Large intestine (tissue), 12 donors: Measurements from ENCODE around the gene SPIN2B. TPM values are rescaled to one million over a fixed set of nuclear protein-coding genes. Genes with fewer than 3 reads are reported as not detected.
"Not testable (repeated sequence)": the region's sequence is repeated elsewhere in the genome, so short reads cannot be mapped to it uniquely, and the experiment has no call there.

Source experiments
- DNase-seq, 2 donors: peaks; one replicate each; pipeline versions ENCODE4 v3.0.0 to v3.0.0-alpha.2; 2013
- H3K27ac ChIP-seq: one replicate; pipeline ENCODE4 v1.5.1; 2013; ENCODE audit warnings: low read length
- H3K27me3 ChIP-seq: 2 replicates; pipeline ENCODE4 v1.6.1; 2013; ENCODE audit warnings: low read length; ENCODE audit not compliant: control insufficient read depth, insufficient read depth
- H3K36me3 ChIP-seq: 2 replicates; pipeline ENCODE4 v1.6.1; 2013; ENCODE audit warnings: low read length; ENCODE audit not compliant: control insufficient read depth, insufficient read depth
- H3K4me1 ChIP-seq: one replicate; pipeline ENCODE4 v1.6.1; 2013; ENCODE audit warnings: low read length; ENCODE audit not compliant: control insufficient read depth, insufficient read depth
- H3K4me3 ChIP-seq: one replicate; pipeline ENCODE4 v1.5.1; 2013; ENCODE audit warnings: low read length
- H3K9me3 ChIP-seq: one replicate; pipeline ENCODE4 v1.6.1; 2013; ENCODE audit warnings: mild to moderate bottlenecking, low read depth, low read length, moderate library complexity; ENCODE audit not compliant: control insufficient read depth
- WGBS: methylation state at CpG from one replicate; pipeline ENCODE4 v1.1.5; 2013; ENCODE audit warnings: low lambda C conversion rate; ENCODE audit not compliant: insufficient coverage; 5-methylcytosine and 5-hydroxymethylcytosine counted together
- long read RNA-seq, 11 donors: transcript quantifications; one replicate each; lab custom pipeline, GENCODE V29; 2026
- polyA plus RNA-seq: library from polyadenylated mRNA; unstranded; fragments of 120-200 nt; gene quantifications from one replicate; pipeline ENCODE4 v1.2.1, GENCODE V29; 2013

The SPIN2B gene
- polyA plus RNA-seq: 12.3 TPM
- long read RNA-seq, donor 1, partial matches to known transcripts: 0 of 4 reads
- long read RNA-seq, donor 1, other reads (novel, unspliced or antisense): 0 of 4 reads
- long read RNA-seq, donor 2, partial matches to known transcripts: 0 of 4 reads
- long read RNA-seq, donor 2, other reads (novel, unspliced or antisense): 0 of 4 reads
- long read RNA-seq, donor 3, partial matches to known transcripts: 0 of 1 reads
- long read RNA-seq, donor 3, other reads (novel, unspliced or antisense): 0 of 1 reads
- long read RNA-seq, donor 4, partial matches to known transcripts: 0 of 1 reads
- long read RNA-seq, donor 4, other reads (novel, unspliced or antisense): 0 of 1 reads
- long read RNA-seq, donor 5: 0 reads
- long read RNA-seq, donor 6, partial matches to known transcripts: 0 of 1 reads
- long read RNA-seq, donor 6, other reads (novel, unspliced or antisense): 0 of 1 reads
- long read RNA-seq, donor 7, partial matches to known transcripts: 0 of 1 reads
- long read RNA-seq, donor 7, other reads (novel, unspliced or antisense): 0 of 1 reads
- long read RNA-seq, donor 8, partial matches to known transcripts: 0 of 1 reads
- long read RNA-seq, donor 8, other reads (novel, unspliced or antisense): 0 of 1 reads
- long read RNA-seq, donor 9: 0 reads
- long read RNA-seq, donor 10, partial matches to known transcripts: 0 of 3 reads
- long read RNA-seq, donor 10, other reads (novel, unspliced or antisense): 0 of 3 reads
- long read RNA-seq, donor 11, partial matches to known transcripts: 0 of 3 reads
- long read RNA-seq, donor 11, other reads (novel, unspliced or antisense): 0 of 3 reads

DNA sequence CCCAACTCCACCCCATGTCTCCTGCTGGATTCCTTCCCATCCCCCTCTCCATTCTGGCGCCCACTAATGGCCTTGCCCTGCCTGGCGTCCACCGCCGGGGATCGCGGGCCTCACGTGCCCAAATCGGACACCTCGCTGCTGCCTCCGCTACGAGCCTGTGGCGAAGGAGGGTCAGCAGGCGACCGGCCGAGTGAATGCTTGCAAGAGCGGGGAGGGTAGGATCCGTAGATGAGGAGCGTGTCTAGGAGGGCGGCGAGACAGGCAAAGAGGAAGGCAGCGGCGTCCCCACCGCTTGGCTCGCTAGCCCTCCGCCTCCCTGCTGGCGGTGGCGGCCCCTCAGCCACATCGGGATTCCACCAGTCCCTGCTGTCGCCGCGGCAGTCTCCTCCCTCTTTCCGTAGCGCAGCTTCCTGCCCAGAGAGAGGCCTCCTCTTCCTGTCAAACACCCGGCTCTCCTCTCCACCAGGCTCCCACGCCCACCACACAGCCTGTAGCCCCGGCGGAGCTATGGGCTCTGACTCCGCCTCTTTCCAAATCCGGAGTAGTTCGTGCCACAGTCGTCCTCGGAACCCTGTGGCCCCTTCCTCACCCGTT is at the start of gene SPIN2B:
TSS of gene SPIN2B (minus strand) at position 387 of the 594 bp plus-strand sequence.
- Histone ChIP-seq H3K27ac (peak within 1 kb of the TSS; percentile 61), H3K4me1 (no peaks in the 10 kb centered on the region), H3K4me3 (peak within 1 kb of the TSS; percentile 68), H3K9me3 (no peaks in the 10 kb centered on the region), H3K36me3 (no peaks in the 10 kb centered on the region), H3K27me3 (no peaks in the 10 kb centered on the region)
- WGBS: no CpG with 5 or more reads among the region's 43 CpGs
- DNase-seq: peak; percentile 72 to 86

- H3K36me3 ChIP-seq: no peaks in the 10 kb centered on the region
- H3K27ac ChIP-seq: no peak overlapping the region
- no peak overlapping the region for H3K4me3 ChIP-seq
- no peaks in the 10 kb centered on the region for H3K27me3 ChIP-seq
- peak; percentile 5 to 13 for DNase-seq
- no CpG with 5 or more reads among the region's 5 CpGs for WGBS
- H3K4me1 ChIP-seq: no peaks in the 10 kb centered on the region
- no peaks in the 10 kb centered on the region for H3K9me3 ChIP-seq
These were observed 35.2 kb upstream of the SPIN2B start for GRCh38 chrX:57156397-57157049.

DNA sequence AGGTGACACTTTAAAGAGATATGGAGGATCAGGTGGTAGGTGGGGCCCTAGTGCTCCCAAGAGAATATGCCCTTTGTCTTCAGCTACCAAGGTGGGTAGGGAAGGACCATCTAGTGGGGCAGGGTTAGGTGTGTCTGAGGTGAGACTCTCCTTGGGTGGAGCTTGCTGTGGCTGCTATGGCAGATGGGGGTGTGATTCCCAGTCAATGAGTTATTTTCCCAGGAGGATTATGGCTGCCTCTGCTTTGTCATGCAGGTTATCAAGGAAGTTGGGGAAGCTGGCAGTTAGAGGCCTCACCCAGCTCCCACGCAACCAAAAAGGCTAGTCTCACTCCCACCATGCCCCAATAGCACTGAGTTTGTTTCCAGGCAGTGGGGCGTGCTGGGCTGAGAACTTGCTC is 33.8 kb upstream of the SPIN2B start:
- no peaks in the 10 kb centered on the region for H3K27me3 ChIP-seq
- no peaks in the 10 kb centered on the region for H3K4me1 ChIP-seq
- H3K9me3 ChIP-seq: no peaks in the 10 kb centered on the region
- DNase-seq: no peak
- no peaks in the 10 kb centered on the region for H3K36me3 ChIP-seq
- no CpG with 5 or more reads among the region's 2 CpGs for WGBS
- H3K27ac ChIP-seq: no peak overlapping the region
- no peak overlapping the region for H3K4me3 ChIP-seq

GRCh38 chrX:57152222-57152621 is 30.9 kb upstream of the SPIN2B start:
- H3K4me1 ChIP-seq, H3K36me3 ChIP-seq, H3K27me3 ChIP-seq, H3K9me3 ChIP-seq, DNase-seq, H3K27ac ChIP-seq, H3K4me3 ChIP-seq: not testable (repeated sequence)
- no CpG with 5 or more reads among the region's 8 CpGs for WGBS

DNA sequence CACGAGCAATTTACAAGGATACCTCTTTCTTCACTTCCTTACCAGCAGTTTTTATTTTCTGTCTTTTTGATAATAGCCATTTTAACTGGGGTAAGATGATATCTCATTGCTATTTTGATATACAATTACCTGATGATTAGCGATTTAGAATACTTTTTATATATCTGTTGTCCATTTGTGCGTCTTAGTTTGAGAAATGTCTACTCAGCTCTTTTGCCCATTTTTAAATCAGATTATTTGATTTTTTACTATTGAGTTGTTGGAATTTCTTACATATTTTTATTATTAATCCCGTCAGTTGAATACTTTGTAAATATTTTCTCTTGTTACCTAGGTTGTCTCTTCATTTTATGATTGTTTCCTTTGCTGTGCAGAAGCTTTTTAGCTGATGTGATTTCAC is 17.3 kb upstream of the SPIN2B start:
- Histone ChIP-seq H3K27ac (no peak overlapping the region), H3K4me1 (no peaks in the 10 kb centered on the region), H3K36me3 (no peaks in the 10 kb centered on the region), H3K4me3 (no peak overlapping the region), H3K9me3 (no peaks in the 10 kb centered on the region), H3K27me3 (no peaks in the 10 kb centered on the region)
- WGBS: 90% methylated on average over 2 of the region's 4 CpGs
- no peak for DNase-seq

DNA sequence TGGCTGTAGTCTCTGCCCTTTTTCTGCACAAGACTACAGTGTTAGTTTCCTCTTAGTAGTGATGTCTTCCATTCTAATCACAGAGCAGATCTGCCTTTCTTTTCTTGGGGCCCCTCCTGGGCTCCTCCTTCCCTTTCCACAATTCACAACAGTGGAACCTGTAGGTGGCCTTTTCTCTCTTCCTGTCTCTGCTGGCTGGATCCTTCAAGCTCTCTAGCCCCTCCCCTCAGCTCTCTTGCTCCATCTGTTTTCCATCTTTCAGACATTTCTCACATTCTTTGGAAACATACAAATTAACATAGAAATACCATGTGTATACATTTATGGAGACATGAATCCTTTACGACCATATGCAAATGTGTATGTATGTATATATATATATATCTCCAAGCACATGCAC is 16.2 kb upstream of the SPIN2B start:
- no peaks in the 10 kb centered on the region for H3K4me1 ChIP-seq
- H3K9me3 ChIP-seq: no peaks in the 10 kb centered on the region
- H3K4me3 ChIP-seq: peak overlapping the region; percentile 41
- H3K36me3 ChIP-seq: no peaks in the 10 kb centered on the region
- DNase-seq: peak in 1 of 2 donors; percentile 22
- no peaks in the 10 kb centered on the region for H3K27me3 ChIP-seq
- no peak overlapping the region for H3K27ac ChIP-seq
- WGBS: no CpG with 5 or more reads among the region's 1 CpG

- no CpG with 5 or more reads among the region's 27 CpGs for WGBS
- H3K4me3 ChIP-seq: peak within 1 kb of the TSS; percentile 41
These were observed 15.7 kb upstream of the SPIN2B start, which contains the start of gene SPIN2A for GRCh38 chrX:57137073-57137472. Gene SPIN2A, minus strand, starts transcription at chrX:57137397. Its CDS starts 800 bp downstream, at chrX:57136597.

DNA sequence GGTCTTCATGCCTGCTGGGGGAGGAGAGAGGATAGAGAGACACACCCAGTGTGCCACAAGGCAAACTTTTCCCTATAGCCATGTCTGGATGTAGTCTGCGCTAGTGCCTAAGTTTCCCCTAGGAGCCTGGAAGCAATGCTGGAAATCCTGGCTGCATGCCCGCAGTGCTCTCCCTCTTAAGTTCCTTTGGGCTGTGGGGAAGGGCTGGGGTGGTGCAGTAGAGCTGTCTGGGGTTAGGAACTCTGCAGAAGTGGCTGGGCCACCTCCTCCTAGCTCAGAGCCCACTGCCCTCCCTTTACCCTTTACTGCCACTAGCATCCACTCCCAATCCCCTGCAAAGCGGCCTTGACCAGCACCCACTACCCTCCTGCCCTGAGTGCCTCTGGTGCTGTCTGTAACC is 15.2 kb upstream of the SPIN2B start:
- H3K36me3 ChIP-seq, H3K4me3 ChIP-seq, H3K27me3 ChIP-seq, H3K4me1 ChIP-seq, H3K9me3 ChIP-seq, H3K27ac ChIP-seq, DNase-seq: not testable (repeated sequence)
- WGBS: no CpG with 5 or more reads among the region's 3 CpGs

More at GRCh38 chrX:57137073-57137472, 15.7 kb upstream of the SPIN2B start, which contains the start of gene SPIN2A:
- H3K27ac ChIP-seq, H3K4me1 ChIP-seq, H3K27me3 ChIP-seq, H3K36me3 ChIP-seq, H3K9me3 ChIP-seq: not testable (repeated sequence)
- DNase-seq: peak in 1 of 2 donors; percentile 22

DNA sequence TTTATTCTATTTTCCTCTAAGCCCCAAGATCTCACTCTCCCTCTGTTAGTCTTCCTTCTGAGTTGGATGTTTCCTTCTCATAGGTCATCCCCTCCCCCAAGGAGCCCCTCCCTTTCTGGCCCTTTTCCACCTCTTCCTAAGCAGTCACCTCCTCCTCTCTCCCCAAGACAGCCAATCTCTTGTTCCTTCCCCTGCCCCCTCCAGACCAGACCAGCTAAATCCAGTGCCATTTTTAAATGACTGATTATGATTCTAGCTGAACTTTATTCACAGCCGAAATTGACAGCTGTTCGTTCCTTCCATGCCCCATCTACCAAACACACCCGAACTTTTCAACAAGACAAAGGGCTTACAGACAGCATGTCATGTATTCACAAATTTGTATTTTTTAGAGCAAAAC is 13.9 kb upstream of the SPIN2B start:
- no CpG with 5 or more reads among the region's 3 CpGs for WGBS
- no peak for DNase-seq
- Histone ChIP-seq H3K27ac (no peak overlapping the region), H3K4me3 (no peak overlapping the region), H3K27me3 (no peaks in the 10 kb centered on the region), H3K4me1 (no peaks in the 10 kb centered on the region), H3K9me3 (no peaks in the 10 kb centered on the region), H3K36me3 (no peaks in the 10 kb centered on the region)

GRCh38 chrX:57134702-57135101 is 13.4 kb upstream of the SPIN2B start:
- no peaks in the 10 kb centered on the region for H3K9me3 ChIP-seq
- H3K27ac ChIP-seq: no peak overlapping the region
- no peak for DNase-seq
- no peak overlapping the region for H3K4me3 ChIP-seq
- H3K36me3 ChIP-seq: no peaks in the 10 kb centered on the region
- no peaks in the 10 kb centered on the region for H3K27me3 ChIP-seq
- WGBS: no CpG with 5 or more reads among the region's 3 CpGs
- no peaks in the 10 kb centered on the region for H3K4me1 ChIP-seq
